Left ventricle myocardium inferior (tissue), 1 donor: ENCODE data around the gene BMPR1B. TPM values are rescaled to one million over a fixed set of nuclear protein-coding genes. Genes with fewer than 3 reads are reported as not detected.
"Not testable (repeated sequence)": the region's sequence is repeated elsewhere in the genome, so short reads cannot be mapped to it uniquely, and the experiment has no call there.

ENCODE experiments used
- DNase-seq: peaks from one replicate; pipeline ENCODE4 v3.0.0-alpha.2; 2020
- H3K27ac ChIP-seq: fragments of 200-600 bp; replicated peaks from 2 replicates; pipeline ENCODE4 v1.8.0; 2021
- H3K27me3 ChIP-seq: fragments of 200-600 bp; 2 replicates; pipeline ENCODE4 v1.8.0; 2021; ENCODE audit warnings: low read depth
- H3K36me3 ChIP-seq: fragments of 200-600 bp; 2 replicates; pipeline ENCODE4 v1.8.0; 2021
- H3K4me1 ChIP-seq: fragments of 200-600 bp; 2 replicates; pipeline ENCODE4 v1.8.0; 2021
- H3K4me3 ChIP-seq: fragments of 200-600 bp; 2 replicates; pipeline ENCODE4 v1.8.0; 2021; ENCODE audit warnings: mild to moderate bottlenecking, moderate library complexity
- H3K9me3 ChIP-seq: fragments of 200-600 bp; replicated peaks from 2 replicates; pipeline ENCODE4 v1.8.0; 2021
- CTCF ChIP-seq: fragments of 200-600 bp; IDR thresholded peaks from 2 replicates; pipeline ENCODE4 v1.8.0; 2021; ENCODE audit warnings: antibody characterized with exemption, mild to moderate bottlenecking, borderline replicate concordance
- intact Hi-C: fragments of 100-400 bp; cut with micrococcal nuclease; formaldehyde crosslinking; loops from one replicate; pipeline ENCODE4 v1.11.0; 2022
- total RNA-seq: library from RNA; stranded (reverse); fragmentation: NEBNext Ultra II Directional; extraction: Animal tissue kit (Norgen Biotek cat#: 25700); gene quantifications from one replicate; pipeline ENCODE4 v1.2.1, GENCODE V29; 2021
- donor health status: DM: no; HTN: yes; CAD: no; lungs with severe emphysema.

Gene BMPR1B
- total RNA-seq, 1 donor from 2014 or later: 3.0 TPM

GRCh38 chr4:94819371-94820168, 61.8 kb downstream of the BMPR1B start:
- no peaks in the 10 kb centered on the region for H3K9me3 ChIP-seq
- no peaks in the 10 kb centered on the region for H3K36me3 ChIP-seq
- H3K4me1 ChIP-seq: peaks cover 8% of the 10 kb centered on the region
- intact Hi-C loops: no loop called here
- no peak overlapping the region for H3K27ac ChIP-seq
- DNase-seq: no peak
- H3K27me3 ChIP-seq: peaks cover 43% of the 10 kb centered on the region
- H3K4me3 ChIP-seq: no peak overlapping the region
- no peak for TF ChIP-seq CTCF

DNA sequence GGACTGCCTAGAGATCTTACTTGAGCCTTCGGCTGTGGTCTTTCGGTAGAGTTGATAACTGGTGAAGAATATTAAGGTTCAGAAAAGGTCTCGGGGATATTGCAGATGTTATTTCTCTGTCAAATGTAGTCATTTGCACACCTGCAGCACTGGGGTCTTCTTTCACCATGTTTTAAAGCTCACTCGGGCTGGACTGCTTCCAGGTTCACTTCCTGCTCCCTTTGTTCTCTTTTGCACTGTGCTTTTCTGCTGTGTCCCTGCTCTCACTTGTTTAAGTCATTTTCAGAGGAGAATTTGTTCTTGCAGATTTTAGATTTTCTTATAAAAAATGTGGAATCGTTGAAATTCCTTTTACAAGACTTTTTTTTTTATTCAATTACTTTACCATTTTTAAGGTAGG, 68.5 kb downstream of the BMPR1B start:
- TF ChIP-seq CTCF: no peak
- no peaks in the 10 kb centered on the region for H3K36me3 ChIP-seq
- H3K27ac ChIP-seq: no peak overlapping the region
- DNase-seq: no peak
- intact Hi-C loops: no loop called here
- no peak overlapping the region for H3K4me3 ChIP-seq
- peaks cover 68% of the 10 kb centered on the region for H3K27me3 ChIP-seq
- no peaks in the 10 kb centered on the region for H3K4me1 ChIP-seq
- H3K9me3 ChIP-seq: no peaks in the 10 kb centered on the region

DNA sequence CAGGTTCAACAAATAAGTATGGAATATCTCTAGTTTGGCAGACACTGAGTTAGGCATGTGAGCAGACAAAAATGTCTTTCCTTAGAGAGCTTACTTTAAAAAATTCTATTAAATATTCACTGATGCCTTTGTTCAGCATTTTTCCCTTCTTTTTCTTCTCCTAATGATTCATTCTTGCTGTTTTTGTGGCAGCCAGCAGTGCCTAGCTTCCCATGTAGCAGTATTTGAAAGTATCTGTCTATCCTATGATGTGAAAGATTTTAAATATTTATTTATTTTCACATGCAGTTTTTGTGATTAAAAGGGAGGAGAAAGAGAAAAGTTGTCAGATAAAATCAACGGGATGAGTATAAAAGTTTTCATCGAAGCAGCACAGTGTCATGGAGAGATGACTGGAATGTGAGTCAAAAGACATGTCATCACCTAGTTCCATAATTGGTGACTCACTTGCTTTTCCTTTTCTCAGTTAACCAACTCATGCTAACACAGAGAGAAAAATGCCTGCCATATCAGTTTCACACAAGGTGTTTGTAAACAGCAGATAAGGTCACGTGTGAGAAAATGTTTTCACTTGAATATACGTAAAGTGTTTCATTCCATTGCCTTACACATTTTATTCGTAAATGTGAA, 69.8 kb downstream of the BMPR1B start:
- H3K36me3 ChIP-seq: no peaks in the 10 kb centered on the region
- no peaks in the 10 kb centered on the region for H3K4me1 ChIP-seq
- no peak overlapping the region for H3K27ac ChIP-seq
- no peak for DNase-seq
- peaks cover 55% of the 10 kb centered on the region for H3K27me3 ChIP-seq
- H3K4me3 ChIP-seq: no peak overlapping the region
- intact Hi-C loops: no loop called here
- no peak for TF ChIP-seq CTCF
- H3K9me3 ChIP-seq: no peaks in the 10 kb centered on the region

GRCh38 chr4:94828882-94829281, 71.1 kb downstream of the BMPR1B start:
- intact Hi-C loops: no loop called here
- Histone ChIP-seq H3K27me3 (peaks cover 45% of the 10 kb centered on the region), H3K4me1 (no peaks in the 10 kb centered on the region), H3K36me3 (no peaks in the 10 kb centered on the region), H3K27ac (no peak overlapping the region), H3K9me3 (no peaks in the 10 kb centered on the region), H3K4me3 (no peak overlapping the region)
- DNase-seq: no peak
- no peak for TF ChIP-seq CTCF

GRCh38 chr4:94831607-94832006, 73.9 kb downstream of the BMPR1B start:
- peaks cover 22% of the 10 kb centered on the region for H3K27me3 ChIP-seq
- no peak for DNase-seq
- no peak overlapping the region for H3K27ac ChIP-seq
- no peaks in the 10 kb centered on the region for H3K9me3 ChIP-seq
- intact Hi-C loops: no loop called here
- no peak overlapping the region for H3K4me3 ChIP-seq
- H3K4me1 ChIP-seq: no peaks in the 10 kb centered on the region
- no peaks in the 10 kb centered on the region for H3K36me3 ChIP-seq
- TF ChIP-seq CTCF: no peak

DNA sequence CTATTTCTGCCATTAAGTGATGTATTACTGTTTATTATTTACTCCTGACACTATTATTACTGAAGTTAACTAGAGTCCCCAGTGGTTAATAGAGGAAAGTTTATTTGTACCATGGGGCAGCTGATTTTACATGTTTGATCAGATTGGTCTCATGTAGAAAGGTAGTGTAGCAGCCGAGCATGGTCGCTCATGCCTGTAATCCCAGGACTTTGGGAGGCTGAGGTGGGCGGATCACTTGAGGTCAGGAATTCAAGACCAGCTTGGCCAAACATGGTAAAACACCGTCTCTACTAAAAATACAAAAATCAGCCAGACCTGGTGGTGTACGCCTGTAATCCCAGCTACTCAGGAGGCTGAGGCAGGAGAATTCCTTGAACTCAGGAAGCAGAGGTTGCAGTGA, 74.6 kb downstream of the BMPR1B start:
- H3K27ac ChIP-seq, H3K9me3 ChIP-seq, H3K4me1 ChIP-seq, H3K36me3 ChIP-seq, H3K4me3 ChIP-seq, DNase-seq, intact Hi-C loops: not testable (repeated sequence)
- H3K27me3 ChIP-seq: peaks cover 16% of the 10 kb centered on the region
